Keratinocyte (primary cell): Measurements from ENCODE around the gene TMC8.

ENCODE experiments used
- CTCF ChIP-seq, 3 experiments: IDR thresholded peaks in 1 of 3; conservative IDR thresholded peaks in 1 of 3; optimal IDR thresholded peaks in 1 of 3; 2 replicates in 2 of 3; 3 replicates in 1 of 3; pipeline versions ENCODE3 to v1.5.1; 2011; ENCODE audit warnings: low read length in 3 of 3, mild to moderate bottlenecking in 3 of 3, moderate library complexity in 2 of 3, control low read depth in 1 of 3, inconsistent platforms in 1 of 3; ENCODE audit not compliant: insufficient read depth in 2 of 3; ENCODE audit errors: extremely low read depth in 1 of 3
- EZH2 ChIP-seq: IDR thresholded peaks from one replicate; pipeline ENCODE4 v1.6.1; 2012; ENCODE audit warnings: inconsistent platforms, mild to moderate bottlenecking, low read length, moderate library complexity

GRCh38 chr17:78105101-78105500 lies 25.5 kb upstream of the TMC8 start:
- TF ChIP-seq CTCF (optimal IDR thresholded peaks at IDR 0.05 in 1 of 3, IDR thresholded peaks at IDR 0.05 in 1 of 3, conservative IDR thresholded peaks at IDR 0.05 in 1 of 3; ENCODE audit: extremely low read depth in 1 of 3, insufficient read depth in 2 of 3, low read length in 3 of 3), result no peak
- no peak for TF ChIP-seq EZH2
